Endothelial cell (in vitro differentiated cells): ENCODE data around the gene SH3BGR. TPM values are rescaled to one million over a fixed set of nuclear protein-coding genes. Genes with fewer than 3 reads are reported as not detected.

Experiments
- DNase-seq: peaks from one replicate; pipeline ENCODE4 v3.0.0; 2021; ENCODE audit warnings: low spot score
- H3K27ac Mint-ChIP-seq: one replicate; pipeline ENCODE4 v1.8.0; 2021; ENCODE audit warnings: mixed read lengths, inconsistent platforms; ENCODE audit not compliant: unreplicated experiment
- H3K27me3 Mint-ChIP-seq: one replicate; pipeline ENCODE4 v1.8.0; 2021; ENCODE audit warnings: mild to moderate bottlenecking, moderate library complexity, mixed read lengths, inconsistent platforms; ENCODE audit not compliant: unreplicated experiment
- H3K36me3 Mint-ChIP-seq: one replicate; pipeline ENCODE4 v1.8.0; 2021; ENCODE audit warnings: mild to moderate bottlenecking, low read depth, mixed read lengths, inconsistent platforms; ENCODE audit not compliant: unreplicated experiment
- H3K4me1 Mint-ChIP-seq: one replicate; pipeline ENCODE4 v1.8.0; 2021; ENCODE audit warnings: mild to moderate bottlenecking, mixed read lengths, inconsistent platforms; ENCODE audit not compliant: unreplicated experiment
- H3K4me3 Mint-ChIP-seq: one replicate; pipeline ENCODE4 v1.8.0; 2021; ENCODE audit warnings: mild to moderate bottlenecking, mixed read lengths, inconsistent platforms; ENCODE audit not compliant: unreplicated experiment
- H3K9me3 Mint-ChIP-seq: one replicate; pipeline ENCODE4 v1.8.0; 2021; ENCODE audit warnings: mixed read lengths, inconsistent platforms; ENCODE audit not compliant: unreplicated experiment
- total RNA-seq: library from RNA; stranded (reverse); fragmentation: NEBNext Ultra II Directional; extraction: Animal tissue kit (Norgen Biotek cat#: 25700); gene quantifications from one replicate; pipeline ENCODE4 v1.2.1, GENCODE V29; 2021; ENCODE audit not compliant: unreplicated experiment
- TF ChIP-seq, protein P1 (sequence below): fragments of 200-600 bp; sonication (generic); IDR thresholded peaks from one replicate; pipeline ENCODE4 v1.5.0; 2021; ENCODE audit warnings: antibody characterized with exemption; ENCODE audit not compliant: unreplicated experiment

Gene SH3BGR
- total RNA-seq, 1 donor from 2014 or later, result 3.4 TPM

DNA sequence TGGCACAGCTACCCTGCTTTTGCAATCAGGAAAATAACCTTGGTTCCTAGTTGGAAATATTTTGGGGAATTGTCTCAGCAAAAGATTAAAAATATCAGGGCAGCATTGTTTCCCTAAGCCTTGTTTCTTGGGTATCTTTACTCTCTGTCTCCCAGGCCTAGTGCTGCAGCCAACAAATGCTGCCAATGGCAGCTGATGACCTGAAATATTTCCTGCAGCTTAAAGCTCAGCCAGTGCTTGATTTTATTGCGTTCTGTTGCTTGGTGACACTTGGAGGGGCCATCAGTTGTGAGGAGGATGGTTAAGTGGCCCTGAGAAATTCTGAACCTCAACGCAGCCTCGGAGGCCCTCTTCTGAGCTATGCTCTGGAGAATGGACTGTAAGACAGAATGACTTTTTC, 101.6 kb downstream of the SH3BGR start:
- Mint-ChIP-seq H3K9me3 (peaks cover 4% of the 10 kb centered on the region), H3K36me3 (peaks cover 6% of the 10 kb centered on the region), H3K4me3 (no peak overlapping the region), H3K27me3 (peaks cover 1% of the 10 kb centered on the region), H3K4me1 (peaks cover 6% of the 10 kb centered on the region), H3K27ac (no peak overlapping the region)
- TF ChIP-seq, protein P1, sequence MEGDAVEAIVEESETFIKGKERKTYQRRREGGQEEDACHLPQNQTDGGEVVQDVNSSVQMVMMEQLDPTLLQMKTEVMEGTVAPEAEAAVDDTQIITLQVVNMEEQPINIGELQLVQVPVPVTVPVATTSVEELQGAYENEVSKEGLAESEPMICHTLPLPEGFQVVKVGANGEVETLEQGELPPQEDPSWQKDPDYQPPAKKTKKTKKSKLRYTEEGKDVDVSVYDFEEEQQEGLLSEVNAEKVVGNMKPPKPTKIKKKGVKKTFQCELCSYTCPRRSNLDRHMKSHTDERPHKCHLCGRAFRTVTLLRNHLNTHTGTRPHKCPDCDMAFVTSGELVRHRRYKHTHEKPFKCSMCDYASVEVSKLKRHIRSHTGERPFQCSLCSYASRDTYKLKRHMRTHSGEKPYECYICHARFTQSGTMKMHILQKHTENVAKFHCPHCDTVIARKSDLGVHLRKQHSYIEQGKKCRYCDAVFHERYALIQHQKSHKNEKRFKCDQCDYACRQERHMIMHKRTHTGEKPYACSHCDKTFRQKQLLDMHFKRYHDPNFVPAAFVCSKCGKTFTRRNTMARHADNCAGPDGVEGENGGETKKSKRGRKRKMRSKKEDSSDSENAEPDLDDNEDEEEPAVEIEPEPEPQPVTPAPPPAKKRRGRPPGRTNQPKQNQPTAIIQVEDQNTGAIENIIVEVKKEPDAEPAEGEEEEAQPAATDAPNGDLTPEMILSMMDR, result no peak
- DNase-seq, result no peak

DNA sequence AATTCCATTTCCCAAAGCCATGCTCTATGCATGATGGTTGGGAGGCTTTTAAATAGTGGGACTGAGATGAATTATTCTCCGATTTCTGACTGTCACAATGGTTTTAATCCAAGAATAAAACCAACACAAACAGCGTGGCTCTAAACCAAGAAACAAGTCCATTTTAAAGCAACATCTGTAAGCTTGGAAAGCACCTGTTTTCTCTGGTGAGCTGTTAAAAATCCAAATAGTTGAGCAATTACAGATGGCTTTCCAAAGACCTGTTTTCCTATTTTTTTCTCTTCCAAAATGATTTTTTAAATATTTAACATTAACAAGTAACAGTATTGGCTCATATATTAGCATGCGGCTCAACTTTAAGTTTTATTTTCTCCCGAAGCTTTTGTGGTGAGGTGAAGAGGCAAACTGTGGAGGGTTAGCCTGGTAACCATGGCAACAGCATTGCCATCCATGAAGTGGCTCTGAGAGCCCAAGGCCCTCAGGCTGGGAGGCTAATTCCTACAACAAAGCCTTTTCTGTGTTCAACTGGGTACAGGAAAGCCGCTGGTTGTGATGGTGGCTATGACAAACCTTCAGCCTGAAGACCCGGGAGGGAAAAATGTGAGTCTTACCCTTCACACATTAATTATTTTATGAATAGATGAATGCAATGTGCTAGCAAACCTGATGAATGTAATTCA, 104.3 kb downstream of the SH3BGR start:
- DNase-seq, result no peak
- H3K4me3 Mint-ChIP-seq, result no peak overlapping the region
- H3K27ac Mint-ChIP-seq, result no peak overlapping the region

DNA sequence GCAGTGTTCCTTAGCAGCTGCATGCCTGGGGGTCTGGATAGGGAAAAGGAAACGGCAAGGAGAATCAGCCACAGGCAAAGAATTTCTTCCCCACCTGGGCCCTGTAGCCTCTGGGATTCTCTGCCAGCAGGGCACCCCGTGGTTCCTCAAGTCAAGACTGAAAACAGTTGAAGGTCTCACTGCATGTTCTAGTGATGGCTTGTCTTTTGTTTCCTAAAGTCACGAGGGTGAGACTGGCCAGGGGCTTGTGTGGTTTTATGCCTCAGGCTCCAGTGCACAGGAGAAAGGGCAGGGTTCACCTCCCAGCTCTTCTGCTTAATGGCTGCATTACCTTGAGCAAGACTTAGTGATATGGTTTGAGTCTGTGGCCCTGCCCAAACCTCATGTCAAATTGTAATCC, 107.7 kb downstream of the SH3BGR start:
- Mint-ChIP-seq H3K36me3 (no peaks in the 10 kb centered on the region), H3K4me3 (no peak overlapping the region), H3K4me1 (no peaks in the 10 kb centered on the region), H3K27ac (no peak overlapping the region), H3K27me3 (peaks cover 1% of the 10 kb centered on the region), H3K9me3 (no peaks in the 10 kb centered on the region)
- TF ChIP-seq, protein P1, result no peak
- DNase-seq, result no peak

More for the DNA sequence above, 104.3 kb downstream of the SH3BGR start:
- H3K9me3 Mint-ChIP-seq, result peaks cover 4% of the 10 kb centered on the region
- TF ChIP-seq, protein P1, result no peak
- peaks cover 3% of the 10 kb centered on the region for H3K4me1 Mint-ChIP-seq
- peaks cover 6% of the 10 kb centered on the region for H3K36me3 Mint-ChIP-seq
- H3K27me3 Mint-ChIP-seq, result peaks cover 3% of the 10 kb centered on the region

DNA sequence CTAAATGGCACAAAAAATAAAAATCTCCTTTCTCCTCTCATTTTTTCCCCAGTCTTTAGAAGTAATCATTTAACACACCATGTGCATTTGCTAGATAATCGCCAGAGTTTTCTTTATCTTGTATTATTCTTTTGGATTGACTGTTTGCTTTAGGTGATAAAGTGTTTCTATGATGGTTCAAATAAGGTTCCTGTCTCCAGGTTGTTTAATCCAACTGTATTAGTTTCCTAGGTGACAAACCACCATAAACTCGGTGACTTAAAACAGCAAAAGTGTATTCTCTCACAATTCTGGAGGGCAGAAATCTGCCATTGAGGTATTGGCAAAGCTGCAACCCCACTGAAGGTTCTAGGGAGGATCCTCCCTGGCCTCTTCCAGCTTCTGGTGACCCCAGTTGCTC, 109.4 kb downstream of the SH3BGR start:
- H3K27ac Mint-ChIP-seq, result no peak overlapping the region
- no peaks in the 10 kb centered on the region for H3K36me3 Mint-ChIP-seq
- TF ChIP-seq, protein P1, result no peak
- DNase-seq, result no peak
- peaks cover 1% of the 10 kb centered on the region for H3K27me3 Mint-ChIP-seq
- no peaks in the 10 kb centered on the region for H3K4me1 Mint-ChIP-seq
- H3K4me3 Mint-ChIP-seq, result no peak overlapping the region
- no peaks in the 10 kb centered on the region for H3K9me3 Mint-ChIP-seq
